HG03565 (cell line): ENCODE results near the gene ACAP2.
"Not testable (repeated sequence)": the region's sequence is repeated elsewhere in the genome, so short reads cannot be mapped to it uniquely, and the experiment has no call there.

Experiments used
- ATAC-seq: cut with Tn5 transposase; IDR thresholded peaks from one replicate; pipeline ENCODE4 v1.9.1; 2021; ENCODE audit warnings: mild to moderate bottlenecking, moderate library complexity; ENCODE audit not compliant: unreplicated experiment

The ACAP2 gene

GRCh38 chr3:195296662-195297061 is 146.2 kb downstream of the ACAP2 start:
- no peak for ATAC-seq

- no peak for ATAC-seq
Observed at GRCh38 chr3:195291121-195291520, 151.7 kb downstream of the ACAP2 start.

- ATAC-seq, result not testable (repeated sequence)
Observed at GRCh38 chr3:195290643-195291042, 152.2 kb downstream of the ACAP2 start.

- no peak for ATAC-seq
Observed at GRCh38 chr3:195286115-195286872, 156.5 kb downstream of the ACAP2 start.

- no peak for ATAC-seq
Observed at GRCh38 chr3:195285372-195285771, 157.4 kb downstream of the ACAP2 start.

- ATAC-seq, result no peak
Observed at GRCh38 chr3:195284842-195285241, 158.0 kb downstream of the ACAP2 start.

GRCh38 chr3:195282961-195283360 is 159.9 kb downstream of the ACAP2 start:
- ATAC-seq, result no peak

GRCh38 chr3:195274259-195274966 is 168.4 kb downstream of the ACAP2 start:
- no peak for ATAC-seq

GRCh38 chr3:195271410-195272243 is 171.2 kb downstream of the ACAP2 start:
- ATAC-seq, result peak; percentile 50

GRCh38 chr3:195270817-195271409 is 171.9 kb downstream of the ACAP2 start, which contains the start of gene XXYLT1:
Gene XXYLT1 (minus strand): TSS chr3:195271159. CDS start chr3:195271058, 101 bp downstream.
- peak; percentile 64 for ATAC-seq

GRCh38 chr3:195270079-195270816 is 172.6 kb downstream of the ACAP2 start:
- ATAC-seq, result peak; percentile 8

- ATAC-seq, result no peak
Observed at GRCh38 chr3:195269375-195270078, 173.3 kb downstream of the ACAP2 start.

GRCh38 chr3:195268576-195269309 is 174.1 kb downstream of the ACAP2 start:
- no peak for ATAC-seq

- ATAC-seq, result no peak
Observed at GRCh38 chr3:195267096-195267495, 175.7 kb downstream of the ACAP2 start.

- no peak for ATAC-seq
Observed at GRCh38 chr3:195266428-195266827, 176.4 kb downstream of the ACAP2 start.

GRCh38 chr3:195265363-195265976 is 177.3 kb downstream of the ACAP2 start:
- ATAC-seq, result no peak

- no peak for ATAC-seq
Observed at GRCh38 chr3:195263925-195264600, 178.8 kb downstream of the ACAP2 start.
